ENCODE results near the gene PC. TPM values are rescaled to one million over a fixed set of nuclear protein-coding genes. Genes with fewer than 3 reads are reported as not detected.

Gene PC
- polyA plus RNA-seq, 1 of the 3 experiments (the other 2 are of a cell fraction): 9.7 TPM

GRCh38 chr11:66919923-66920322, 38.3 kb downstream of the PC start:
- ChIA-PET POLR2A (no interaction called here), CTCF (interaction anchor here (1.1 kb wide), 1 partner anchor 103 kb away, joined by 3 read pairs; the partner anchor contains the start of gene SYT12)
- no peak for TF ChIP-seq SMC3 (IDR thresholded peaks at IDR 0.05; ENCODE audit: low read depth, low read length)
- TF ChIP-seq FOXJ3 (CRISPR knock-in tag; IDR thresholded peaks at IDR 0.05): no peak
- no peak for TF ChIP-seq MEF2A (IDR thresholded peaks at IDR 0.05; ENCODE audit: borderline replicate concordance, low read depth)
- no peak for TF ChIP-seq USF2 (IDR thresholded peaks at IDR 0.05; ENCODE audit: borderline replicate concordance, low read depth, low read length)
- Histone ChIP-seq H4K20me1 (ENCODE audit: insufficient read depth) (no peaks in the 10 kb centered on the region), H3K4me3 (ENCODE audit: low read depth in 2 of 2, low read length in 1 of 2) (no peak overlapping the region), H3K4me2 (no peak overlapping the region), H3K36me3 (replicated peaks in 1 of 2; ENCODE audit: control insufficient read depth in 1 of 2, insufficient read depth in 2 of 2, low read length in 1 of 2) (no peaks in the 10 kb centered on the region), H3K9me3 (no peaks in the 10 kb centered on the region), H3F3A (replicated peaks; ENCODE audit: insufficient read depth) (no peaks in the 10 kb centered on the region), H3K79me2 (ENCODE audit: insufficient read depth) (no peaks in the 10 kb centered on the region), H3K4me1 (ENCODE audit: control insufficient read depth in 1 of 2, insufficient read depth in 2 of 2, low read depth in 1 of 2, low read length in 1 of 2) (peaks cover 0 to 5% of the 10 kb centered on the region in 2 experiments; a peak in 1 of 4 replicates), H3K9me2 (no peaks in the 10 kb centered on the region), H3K27me3 (ENCODE audit: insufficient read depth) (no peaks in the 10 kb centered on the region), H3K27ac (ENCODE audit: low read depth in 2 of 2, low read length in 1 of 2) (no peak overlapping the region), H3K9ac (no peak overlapping the region), H2AFZ (ENCODE audit: low read depth) (no peak overlapping the region)
- no peak for DNase-seq
- 85% methylated on average over 6 of the region's 6 CpGs for WGBS (ENCODE audit: low lambda C conversion rate)

GRCh38 chr11:66918741-66919140, 39.4 kb downstream of the PC start:
- no peak overlapping the region for H3K9ac ChIP-seq
- peaks cover 0 to 5% of the 10 kb centered on the region in 2 experiments; a peak in 1 of 4 replicates for H3K4me1 ChIP-seq (ENCODE audit: control insufficient read depth in 1 of 2, insufficient read depth in 2 of 2, low read depth in 1 of 2, low read length in 1 of 2)
- ChIA-PET POLR2A (no interaction called here), CTCF (interaction anchor here (2.0 kb wide), 1 partner anchor 35 kb away, joined by 5 read pairs; no protein-coding TSS in a partner anchor)
- H2AFZ ChIP-seq (ENCODE audit: low read depth): no peak overlapping the region
- H3K4me2 ChIP-seq: no peak overlapping the region
- H4K20me1 ChIP-seq (ENCODE audit: insufficient read depth): no peaks in the 10 kb centered on the region
- H3K27me3 ChIP-seq (ENCODE audit: insufficient read depth): no peaks in the 10 kb centered on the region
- DNase-seq: no peak
- no peak overlapping the region for H3K4me3 ChIP-seq (ENCODE audit: low read depth in 2 of 2, low read length in 1 of 2)
- H3K79me2 ChIP-seq (ENCODE audit: insufficient read depth): no peaks in the 10 kb centered on the region
- no peaks in the 10 kb centered on the region for H3K9me3 ChIP-seq
- TF ChIP-seq EZH2phosphoT487 (IDR thresholded peaks at IDR 0.05; ENCODE audit: borderline replicate concordance, low read depth) (no peak), MXI1 (IDR thresholded peaks at IDR 0.05; ENCODE audit: low read depth, low read length) (no peak), RAD21 (IDR thresholded peaks at IDR 0.05; ENCODE audit: low read length) (no peak), ELF1 (IDR thresholded peaks at IDR 0.05) (no peak), IRF3 (IDR thresholded peaks at IDR 0.05; ENCODE audit: low read depth, low read length) (no peak), RXRA (IDR thresholded peaks at IDR 0.05; ENCODE audit: borderline replicate concordance, low read depth) (no peak), RCOR1 (IDR thresholded peaks at IDR 0.05; ENCODE audit: low read length) (no peak), FOXM1 (IDR thresholded peaks at IDR 0.05; ENCODE audit: low read depth) (no peak), TEAD4 (IDR thresholded peaks at IDR 0.05; ENCODE audit: borderline replicate concordance, insufficient read depth) (no peak), USF2 (IDR thresholded peaks at IDR 0.05; ENCODE audit: borderline replicate concordance, low read depth, low read length) (no peak), YY1 (IDR thresholded peaks at IDR 0.05; ENCODE audit: low read depth) (no peak), NFIC (IDR thresholded peaks at IDR 0.05; ENCODE audit: borderline replicate concordance) (no peak), POLR2AphosphoS5 (IDR thresholded peaks at IDR 0.05; ENCODE audit: low read depth, low read length) (no peak), TAF1 (IDR thresholded peaks at IDR 0.05; ENCODE audit: borderline replicate concordance, low read depth, low read length) (no peak)
- TF ChIP-seq, protein P1, sequence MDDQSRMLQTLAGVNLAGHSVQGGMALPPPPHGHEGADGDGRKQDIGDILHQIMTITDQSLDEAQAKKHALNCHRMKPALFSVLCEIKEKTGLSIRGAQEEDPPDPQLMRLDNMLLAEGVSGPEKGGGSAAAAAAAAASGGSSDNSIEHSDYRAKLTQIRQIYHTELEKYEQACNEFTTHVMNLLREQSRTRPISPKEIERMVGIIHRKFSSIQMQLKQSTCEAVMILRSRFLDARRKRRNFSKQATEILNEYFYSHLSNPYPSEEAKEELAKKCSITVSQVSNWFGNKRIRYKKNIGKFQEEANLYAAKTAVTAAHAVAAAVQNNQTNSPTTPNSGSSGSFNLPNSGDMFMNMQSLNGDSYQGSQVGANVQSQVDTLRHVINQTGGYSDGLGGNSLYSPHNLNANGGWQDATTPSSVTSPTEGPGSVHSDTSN (IDR thresholded peaks at IDR 0.05): no peak
- H3K36me3 ChIP-seq (replicated peaks in 1 of 2; ENCODE audit: control insufficient read depth in 1 of 2, insufficient read depth in 2 of 2, low read length in 1 of 2): no peaks in the 10 kb centered on the region
- no peaks in the 10 kb centered on the region for H3F3A ChIP-seq (replicated peaks; ENCODE audit: insufficient read depth)
- WGBS (ENCODE audit: low lambda C conversion rate): 91% methylated on average over 3 of the region's 3 CpGs
- no peaks in the 10 kb centered on the region for H3K9me2 ChIP-seq
- no peak overlapping the region for H3K27ac ChIP-seq (ENCODE audit: low read depth in 2 of 2, low read length in 1 of 2)

Measured in SK-N-SH (cell line).